AG04449 (cell line): ENCODE measurements around the gene ZBTB16.

Source experiments
- CTCF ChIA-PET: fragments of 350-600 bp; formaldehyde crosslinking; extraction: SDS; loops from one replicate; lab custom pipeline; 2021; ENCODE audit warnings: antibody characterized with exemption; lab: Yijun Ruan, JAX
- POLR2A ChIA-PET: fragments of 400-600, 350-600 bp; formaldehyde crosslinking; extraction: SDS; loops from one replicate; lab custom pipeline; 2020; ENCODE audit warnings: antibody characterized with exemption, inconsistent platforms; lab: Yijun Ruan, JAX
- DNase-seq: peaks from one replicate; pipeline ENCODE4 v3.0.0-alpha.2; 2010; ENCODE audit warnings: low read depth, low spot score
- H3K4me3 ChIP-seq: 2 replicates; pipeline ENCODE4 v1.5.1; 2011; ENCODE audit warnings: low read depth, mild to moderate bottlenecking, control low read depth, low read length
- CTCF ChIP-seq: IDR thresholded peaks from one replicate; pipeline ENCODE4 v1.5.1; 2011; ENCODE audit warnings: mild to moderate bottlenecking, moderate library complexity, low read length, control low read depth, inconsistent platforms; ENCODE audit not compliant: insufficient read depth; ENCODE audit errors: missing control alignments

ZBTB16 gene

GRCh38 chr11:114288136-114288535, 228.6 kb downstream of the ZBTB16 start:
- ChIA-PET CTCF (interaction anchor here (1.1 to 3.9 kb wide), 4 partner anchors 8 to 26 kb away, joined by 3 to 27 read pairs (median 4); no protein-coding TSS in a partner anchor), POLR2A (no interaction called here)
- H3K4me3 ChIP-seq: no peak overlapping the region
- no peak for TF ChIP-seq CTCF
- DNase-seq: no peak

GRCh38 chr11:114289779-114290178, 230.3 kb downstream of the ZBTB16 start:
- no peak overlapping the region for H3K4me3 ChIP-seq
- no peak for DNase-seq
- no peak for TF ChIP-seq CTCF
- ChIA-PET CTCF (interaction anchor here (0.9 to 3.9 kb wide), 3 partner anchors 9 to 51 kb away, joined by 3 to 27 read pairs (median 4); no protein-coding TSS in a partner anchor), POLR2A (no interaction called here)

DNA sequence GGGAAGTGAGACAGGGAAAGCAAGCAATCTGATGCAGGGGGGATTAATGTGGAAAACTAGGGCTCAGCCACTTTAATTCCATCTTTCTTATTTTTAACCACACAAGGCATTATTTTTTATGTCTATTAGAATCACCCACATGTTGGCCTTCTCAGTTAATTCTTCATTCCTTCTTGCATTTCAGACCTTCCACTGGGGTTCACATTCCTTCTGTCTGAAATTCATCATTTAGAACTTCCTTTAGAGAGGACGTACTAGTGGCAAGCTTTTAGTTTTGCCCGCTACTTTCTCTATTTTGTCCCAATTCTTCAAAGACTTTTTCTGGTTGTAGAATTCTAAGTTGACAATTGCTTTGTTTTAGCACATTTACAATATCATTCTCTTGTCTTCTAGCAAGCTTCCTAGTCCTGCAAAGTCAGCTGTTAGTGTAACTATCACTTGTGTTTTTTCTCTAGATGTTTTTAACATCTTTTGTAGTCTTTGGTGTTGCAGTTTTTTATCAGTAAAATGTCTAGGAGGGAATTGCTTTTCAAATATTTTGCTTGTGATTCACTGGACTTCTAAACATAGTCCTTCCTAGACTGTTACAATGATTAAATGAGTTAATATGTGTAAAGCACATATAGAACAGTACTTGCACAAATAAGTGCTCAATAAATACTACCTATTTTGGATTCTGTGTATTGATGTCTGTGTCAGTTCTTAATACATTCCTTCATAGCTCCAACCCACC, 231.2 kb downstream of the ZBTB16 start:
- ChIA-PET CTCF (interaction anchor here (3.9 kb wide), 1 partner anchor 10 kb away, joined by 27 read pairs; no protein-coding TSS in a partner anchor), POLR2A (no interaction called here)
- no peak overlapping the region for H3K4me3 ChIP-seq
- no peak for TF ChIP-seq CTCF
- no peak for DNase-seq

- no peak for DNase-seq
- H3K4me3 ChIP-seq: no peak overlapping the region
- no peak for TF ChIP-seq CTCF
- ChIA-PET CTCF (interaction anchor here (1.2 to 3.9 kb wide), 3 partner anchors 9 to 56 kb away, joined by 4 to 27 read pairs (median 4); no protein-coding TSS in a partner anchor), POLR2A (no interaction called here)
Measured at GRCh38 chr11:114291381-114291780, 231.9 kb downstream of the ZBTB16 start.

DNA sequence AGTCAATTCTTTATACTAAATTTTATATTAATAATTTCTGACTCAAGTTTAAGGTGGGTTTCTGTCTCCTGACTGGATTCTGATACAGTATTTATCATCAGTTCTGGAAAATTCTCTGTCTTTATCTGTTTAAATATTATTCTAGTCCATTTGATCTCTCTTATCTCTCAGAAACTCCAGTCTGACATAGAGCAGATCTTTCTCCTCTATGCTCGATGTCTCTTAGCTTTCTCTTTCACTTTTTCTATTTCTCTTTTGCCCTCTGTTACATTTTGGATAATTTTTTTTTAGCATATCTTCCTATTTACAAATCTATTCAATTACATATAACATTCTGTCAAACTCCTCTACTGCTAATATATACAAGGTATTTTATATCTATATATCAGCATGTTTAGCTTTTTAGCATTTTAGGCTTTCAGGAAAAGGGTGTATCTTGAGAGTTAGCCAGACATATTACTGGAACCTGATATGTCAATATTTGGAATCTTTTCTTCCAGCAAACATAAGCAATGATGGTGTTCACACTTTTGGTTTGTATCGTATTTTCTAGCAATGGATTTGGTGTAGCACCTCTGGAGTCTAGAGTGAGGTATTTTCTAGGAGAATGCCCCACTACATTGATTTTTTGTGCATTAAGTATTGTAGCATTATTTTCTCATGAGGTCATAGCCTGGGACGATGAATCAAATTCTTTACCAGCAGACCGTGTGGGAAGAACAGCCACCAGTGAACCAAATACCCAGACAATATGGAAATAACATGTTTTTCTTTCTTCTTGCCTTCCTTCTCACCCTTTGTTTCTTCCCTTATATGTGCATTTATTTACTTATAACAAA, 232.6 kb downstream of the ZBTB16 start:
- TF ChIP-seq CTCF: no peak
- ChIA-PET CTCF (interaction anchor here (1.2 to 2.5 kb wide), 4 partner anchors 9 to 56 kb away, joined by 4 to 11 read pairs (median 4); no protein-coding TSS in a partner anchor), POLR2A (no interaction called here)
- peak; percentile 76 for DNase-seq
- H3K4me3 ChIP-seq: no peak overlapping the region
